ENCODE measurements around the gene SLC25A22.
A peak's percentile ranks its signal among the peaks of the same experiment; 100 is the strongest.

Gene SLC25A22

GRCh38 chr11:803467-803742, 5.3 kb upstream of the SLC25A22 start:
- no peak for DNase-seq (ENCODE audit: low read depth)

GRCh38 chr11:802693-803466, 4.8 kb upstream of the SLC25A22 start:
- no peak for DNase-seq (ENCODE audit: low read depth)

DNA sequence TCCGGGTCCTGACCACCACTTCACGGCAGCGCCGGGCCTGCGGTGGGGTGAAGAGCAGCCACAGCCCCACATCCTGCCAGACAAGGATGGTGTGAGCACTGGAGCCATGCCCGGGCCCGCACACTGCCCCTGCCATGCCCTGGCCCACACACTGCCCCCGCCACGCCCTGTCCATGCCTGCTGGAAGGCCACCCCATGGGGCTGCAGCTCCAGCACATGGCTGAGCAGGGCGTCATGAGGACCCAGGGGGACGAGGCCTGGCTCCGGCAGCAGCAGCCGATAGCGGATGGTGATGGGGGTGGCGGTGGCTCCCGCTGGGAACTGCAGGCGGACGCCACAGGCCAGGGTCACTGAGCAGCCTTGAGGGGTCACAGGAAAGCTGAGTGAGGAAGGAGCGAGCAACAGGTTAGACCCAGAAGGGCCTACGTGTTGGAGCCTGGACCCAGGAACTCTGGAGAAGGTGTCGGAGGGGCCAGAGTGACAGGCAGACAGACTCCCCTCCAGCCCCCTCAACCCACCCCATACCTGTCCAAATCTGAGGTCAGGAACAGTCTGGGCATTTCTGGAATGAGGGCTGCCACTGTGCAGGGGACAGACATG, 4.0 kb upstream of the SLC25A22 start:
- DNase-seq (ENCODE audit: low read depth), result no peak

DNA sequence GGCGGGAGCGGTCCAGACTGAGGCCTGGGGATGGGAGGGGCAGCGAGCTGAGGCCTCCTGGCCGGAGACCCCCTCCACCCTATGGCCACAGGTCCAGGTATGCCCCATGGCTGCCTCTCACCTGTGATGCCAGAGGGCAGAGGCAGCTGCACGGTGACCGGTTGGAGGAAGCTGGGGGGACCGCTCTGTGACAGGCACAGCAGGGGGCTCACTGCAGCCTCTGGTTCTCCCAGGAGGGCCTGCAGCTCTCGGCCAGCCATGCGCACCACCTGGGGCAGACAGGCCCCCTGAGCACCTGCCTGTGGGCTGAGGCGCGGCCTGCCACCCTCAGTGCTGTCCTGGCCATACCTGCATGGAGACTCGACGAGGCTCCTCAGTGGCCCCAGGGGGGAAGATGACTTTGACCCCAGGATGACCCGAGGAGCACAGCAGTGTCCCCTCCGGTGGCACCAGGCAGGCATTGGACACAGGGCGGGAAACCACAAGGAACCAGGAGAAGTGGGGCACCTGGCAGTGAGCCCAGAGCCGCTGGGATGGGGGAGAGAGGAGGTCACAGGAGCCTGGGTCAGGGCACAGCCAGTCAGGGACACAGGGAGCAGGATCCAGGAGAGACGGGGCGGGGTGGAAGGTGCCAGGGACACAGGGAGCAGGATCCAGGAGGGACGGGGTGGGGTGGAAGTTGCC, 3.2 kb upstream of the SLC25A22 start:
- no peak for DNase-seq (ENCODE audit: low read depth)

- no peak for DNase-seq (ENCODE audit: low read depth)
Measured at GRCh38 chr11:800473-800872, 2.4 kb upstream of the SLC25A22 start.

DNA sequence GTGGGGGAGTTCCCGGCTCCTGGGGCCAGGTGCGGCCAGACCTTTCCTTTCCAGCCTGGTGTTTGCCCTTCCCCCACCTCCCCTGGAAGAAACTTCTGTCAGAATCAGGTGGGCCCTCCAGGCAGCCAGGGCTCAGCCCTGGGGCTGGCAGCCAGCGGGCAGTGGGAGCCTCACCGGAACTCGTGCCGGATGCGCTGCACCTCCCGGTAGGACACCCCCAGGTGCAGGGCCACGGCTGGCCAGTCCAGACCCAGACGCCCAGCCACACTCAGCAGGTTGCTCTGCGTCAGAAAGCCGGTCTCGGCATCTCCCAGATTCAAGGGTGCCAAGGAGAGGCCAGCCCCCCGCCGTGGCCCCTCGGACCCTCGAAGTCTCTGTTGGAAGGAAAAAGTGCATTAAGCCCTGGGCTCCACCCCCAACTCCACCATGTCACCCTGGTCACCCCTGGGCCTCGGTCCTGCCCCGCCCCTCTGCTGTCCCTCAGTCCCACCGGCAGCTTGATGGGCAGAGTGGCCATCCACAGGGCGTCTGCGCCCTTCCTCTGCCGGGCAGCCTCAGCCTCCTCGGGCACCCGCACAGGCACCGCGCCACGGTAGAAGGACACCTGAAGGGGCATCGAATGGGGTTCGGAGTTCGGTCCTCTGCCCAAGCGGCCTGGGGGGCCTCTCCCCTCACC, 1.7 kb upstream of the SLC25A22 start:
- no peak for DNase-seq (ENCODE audit: low read depth)

- peak; percentile 70 for DNase-seq (ENCODE audit: low read depth)
Measured at GRCh38 chr11:797296-798092, 587 bp downstream of the SLC25A22 start.

GRCh38 chr11:796565-797295, 1.4 kb downstream of the SLC25A22 start:
- no peak for DNase-seq (ENCODE audit: low read depth)

- peak; percentile 79 for DNase-seq (ENCODE audit: low read depth)
Measured at GRCh38 chr11:795634-796564, 2.2 kb downstream of the SLC25A22 start.

DNA sequence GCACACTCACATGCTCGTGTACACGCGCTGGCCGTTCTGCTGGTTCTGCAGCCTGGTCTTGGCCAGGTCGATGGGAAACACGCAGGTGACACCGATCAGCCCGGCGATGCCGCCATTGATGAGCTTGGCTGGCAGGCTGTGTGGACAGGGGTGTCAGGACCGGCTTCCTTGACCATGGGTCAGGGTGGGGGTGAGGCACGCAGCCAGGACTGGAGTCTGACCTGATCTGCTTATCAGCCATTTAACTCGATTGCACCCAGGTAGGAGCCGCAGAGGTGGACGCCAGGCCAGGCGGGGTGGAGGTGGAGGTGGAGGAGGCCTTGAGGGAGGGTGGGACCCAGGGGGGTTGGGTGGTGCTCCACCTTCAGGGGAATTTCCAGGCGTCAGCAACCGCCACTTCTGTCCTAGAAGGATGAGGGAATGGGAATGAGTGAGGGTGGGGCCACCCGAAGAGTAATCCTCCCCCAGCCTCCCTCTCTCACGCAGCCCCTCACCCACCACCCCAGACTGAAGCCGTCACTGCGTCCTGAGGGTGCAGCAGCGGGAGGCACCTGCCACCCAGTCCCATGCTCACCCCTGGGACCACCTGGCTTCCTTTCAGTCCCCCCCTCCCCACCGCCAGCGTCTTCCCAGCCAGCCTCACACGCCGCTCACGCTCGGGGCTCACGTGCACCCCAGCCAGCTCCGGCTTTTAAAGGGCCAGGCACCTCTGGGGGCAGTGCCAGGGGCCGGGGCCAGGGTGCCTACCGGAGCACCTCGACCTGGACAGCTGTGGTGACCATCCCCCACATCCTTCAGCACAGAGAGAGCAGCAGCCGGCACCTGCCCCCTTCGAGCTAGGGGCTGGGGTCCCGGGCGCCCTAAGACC, 3.1 kb downstream of the SLC25A22 start:
- no peak for DNase-seq (ENCODE audit: low read depth)

GRCh38 chr11:794013-794765, 3.9 kb downstream of the SLC25A22 start:
- DNase-seq (ENCODE audit: low read depth), result no peak

GRCh38 chr11:793556-793955, 4.5 kb downstream of the SLC25A22 start:
- DNase-seq (ENCODE audit: low read depth), result no peak

DNA sequence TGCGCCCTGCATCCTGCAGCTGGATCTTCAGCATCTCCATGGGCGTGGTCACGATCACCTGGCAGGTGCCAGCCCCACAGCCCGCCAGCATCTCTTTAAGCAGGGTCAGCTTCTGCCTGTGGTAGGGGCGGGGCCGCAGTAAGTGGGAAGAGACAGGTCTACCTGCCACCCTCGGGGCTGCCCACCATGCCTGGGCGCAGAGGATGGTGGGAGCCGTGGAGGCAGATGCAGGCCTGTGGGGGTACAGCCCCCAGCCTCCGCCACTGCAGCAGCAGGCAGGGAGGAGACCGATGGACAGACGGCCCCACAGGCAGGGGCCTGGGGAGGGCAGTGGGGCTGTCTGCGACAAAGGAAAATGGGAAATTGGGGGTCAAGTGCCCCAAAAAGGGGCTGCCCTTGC, 5.2 kb downstream of the SLC25A22 start:
- no peak for DNase-seq (ENCODE audit: low read depth)

GRCh38 chr11:792535-792821, 5.6 kb downstream of the SLC25A22 start:
- no peak for DNase-seq (ENCODE audit: low read depth)

- no peak for DNase-seq (ENCODE audit: low read depth)
Measured at GRCh38 chr11:791658-792534, 6.2 kb downstream of the SLC25A22 start.

GRCh38 chr11:790721-791564, 7.1 kb downstream of the SLC25A22 start:
- DNase-seq (ENCODE audit: low read depth), result no peak

DNA sequence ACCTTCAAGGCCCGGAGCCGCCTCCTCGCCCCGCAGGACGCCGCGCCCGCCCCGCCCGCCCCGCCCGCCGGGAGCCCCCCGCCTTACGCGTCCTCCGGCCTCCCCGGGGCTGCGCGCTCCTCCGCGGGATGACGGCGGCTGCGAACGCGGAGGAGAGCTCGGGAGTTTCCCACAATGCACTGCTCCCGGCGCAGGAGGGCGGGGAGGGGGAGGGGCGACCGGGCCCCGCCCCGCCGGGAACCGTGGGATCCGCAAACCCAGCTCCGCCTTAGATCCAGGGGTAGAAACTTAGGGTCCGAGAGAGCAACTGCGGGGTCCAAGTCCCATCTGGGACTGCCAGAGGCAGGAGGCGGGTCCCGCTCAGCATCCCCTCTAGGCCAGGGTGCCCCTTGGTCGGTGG, 8.1 kb downstream of the SLC25A22 start, which contains the start of gene CEND1:
Gene CEND1, minus strand, starts transcription at position 148 of the 400 bp plus-strand sequence. CDS start 1,514 bp downstream, outside the sequence.
- DNase-seq (ENCODE audit: low read depth), result peak; percentile 43
